Left lung (tissue), 10 donors: Measurements from ENCODE around the gene PTGDR2. TPM values are rescaled to one million over a fixed set of nuclear protein-coding genes. Genes with fewer than 3 reads are reported as not detected.

Source experiments
- ATAC-seq: fragments of 200-7000 bp; cut with Tn5 transposase; one replicate; pipeline ENCODE4 v1.9.1; 2020; ENCODE audit warnings: moderate library complexity
- DNase-seq, 4 donors: peaks; one replicate each; pipeline ENCODE4 v3.0.0-alpha.2; 2013 to 2020
- H3K27ac ChIP-seq, 2 donors: fragments of 200-600 bp; sonication (generic) in 1 of 2; one replicate each; pipeline versions ENCODE4 v1.5.0 to v1.8.0; 2020 to 2021
- H3K27me3 ChIP-seq, 2 donors: fragments of 200-600 bp; sonication (generic) in 1 of 2; one replicate each; pipeline versions ENCODE4 v1.5.0 to v1.8.0; 2020 to 2021
- H3K36me3 ChIP-seq, 2 donors: fragments of 200-600 bp; sonication (generic) in 1 of 2; one replicate each; pipeline versions ENCODE4 v1.5.0 to v1.8.0; 2020 to 2021
- H3K4me1 ChIP-seq, 2 donors: fragments of 200-600 bp; one replicate each; pipeline ENCODE4 v1.8.0; 2021
- H3K4me3 ChIP-seq, 2 donors: fragments of 200-600 bp; sonication (generic) in 1 of 2; one replicate each; pipeline versions ENCODE4 v1.5.0 to v1.8.0; 2020 to 2021; ENCODE audit warnings: mild to moderate bottlenecking in 1 of 2
- H3K9me3 ChIP-seq, 2 donors: fragments of 200-600 bp; sonication (generic) in 1 of 2; one replicate each; pipeline versions ENCODE4 v1.5.0 to v1.8.0; 2020 to 2021
- CTCF ChIP-seq, 2 donors: fragments of 200-600 bp; sonication (generic) in 1 of 2; IDR thresholded peaks; one replicate each; pipeline versions ENCODE4 v1.5.0 to v1.8.0; 2021; ENCODE audit warnings: antibody characterized with exemption in 2 of 2
- intact Hi-C, 2 donors: fragments of 100-400 bp; cut with DNase I; formaldehyde crosslinking; loops; one replicate each; pipeline versions ENCODE4 v1.11.2 to v1.14.2; 2022
- polyA plus RNA-seq, 6 donors: library from polyadenylated mRNA; unstranded; fragments of 120-200 nt; gene quantifications; one replicate each; pipeline ENCODE4 v1.2.1, GENCODE V29; 2013; ENCODE audit not compliant: insufficient read length in 6 of 6
- total RNA-seq, 2 donors: library from RNA; stranded (reverse); fragmentation: NEBNext Ultra II Directional; extraction: Animal tissue kit (Norgen Biotek cat#: 25700); gene quantifications; one replicate each; pipeline ENCODE4 v1.2.1, GENCODE V29; 2021
- donor health status: DM: no; HTN: yes; CAD: no.
- donor health status: DM: no; HTN: no; CAD: no.

Gene PTGDR2
- total and polyA plus RNA-seq, 8 donors = 0.17 to 0.41 (median 0.21) TPM; not detected in 1

- H3K4me1 ChIP-seq = no peaks in the 10 kb centered on the region
- H3K9me3 ChIP-seq = peaks cover 0 to 14% of the 10 kb centered on the region in 2 donors
- peaks cover 14 to 58% of the 10 kb centered on the region in 2 donors for H3K27me3 ChIP-seq
- TF ChIP-seq CTCF (IDR thresholded peaks at IDR 0.05) = no peak
- H3K36me3 ChIP-seq = no peaks in the 10 kb centered on the region
- H3K27ac ChIP-seq = no peak overlapping the region
- no peak overlapping the region for H3K4me3 ChIP-seq
- ATAC-seq (no peak), DNase-seq (no peak)
- intact Hi-C loops = no loop called here
Observed at GRCh38 chr11:60818057-60818456, 37.7 kb downstream of the PTGDR2 start.

- TF ChIP-seq CTCF (IDR thresholded peaks at IDR 0.05) = no peak
- H3K4me3 ChIP-seq = no peak overlapping the region
- no peaks in the 10 kb centered on the region for H3K36me3 ChIP-seq
- H3K27me3 ChIP-seq = peaks cover 14 to 60% of the 10 kb centered on the region in 2 donors
- no peak for DNase-seq
- no peak overlapping the region for H3K27ac ChIP-seq
- peaks cover 0 to 14% of the 10 kb centered on the region in 2 donors for H3K9me3 ChIP-seq
- intact Hi-C loops = no loop called here
- ATAC-seq = no peak
- no peaks in the 10 kb centered on the region for H3K4me1 ChIP-seq
Observed at GRCh38 chr11:60816590-60817157, 39.1 kb downstream of the PTGDR2 start.

GRCh38 chr11:60814112-60814511 lies 41.6 kb downstream of the PTGDR2 start:
- no peak for TF ChIP-seq CTCF (IDR thresholded peaks at IDR 0.05)
- no peaks in the 10 kb centered on the region for H3K36me3 ChIP-seq
- no peak for ATAC-seq
- DNase-seq = no peak
- H3K27me3 ChIP-seq = peaks cover 10 to 61% of the 10 kb centered on the region in 2 donors
- H3K4me3 ChIP-seq = no peak overlapping the region
- no peak overlapping the region for H3K27ac ChIP-seq
- H3K9me3 ChIP-seq = peaks cover 0 to 14% of the 10 kb centered on the region in 2 donors
- H3K4me1 ChIP-seq = no peaks in the 10 kb centered on the region
- intact Hi-C loops = no loop called here

GRCh38 chr11:60813324-60813723 lies 42.4 kb downstream of the PTGDR2 start:
- intact Hi-C loops = no loop called here

DNA sequence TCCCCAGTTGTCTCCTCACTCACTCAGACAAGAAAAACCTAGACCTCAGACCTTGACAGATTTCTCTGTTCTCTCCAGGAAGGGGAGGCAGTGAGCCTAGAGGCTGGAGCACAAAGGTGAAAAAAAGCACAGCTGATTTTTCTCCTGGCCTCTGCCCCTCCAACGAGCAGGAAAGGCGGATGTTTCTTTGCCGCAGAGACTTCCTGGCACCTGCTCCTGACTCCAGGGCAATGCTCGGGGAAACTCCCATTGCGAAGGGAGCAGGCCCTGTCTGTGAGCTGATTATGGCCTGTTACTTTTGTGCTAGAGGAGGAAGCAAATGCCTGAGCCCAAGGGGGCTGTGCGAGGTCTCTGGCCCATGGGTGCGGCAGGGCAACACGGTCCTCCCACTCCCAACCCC lies 45.2 kb downstream of the PTGDR2 start:
- no peak for DNase-seq

More at GRCh38 chr11:60813324-60813723, 42.4 kb downstream of the PTGDR2 start:
- H3K9me3 ChIP-seq = peaks cover 0 to 14% of the 10 kb centered on the region in 2 donors
- no peak overlapping the region for H3K4me3 ChIP-seq
- no peaks in the 10 kb centered on the region for H3K36me3 ChIP-seq
- TF ChIP-seq CTCF (IDR thresholded peaks at IDR 0.05) = no peak
- DNase-seq (no peak), ATAC-seq (no peak)
- peaks cover 10 to 55% of the 10 kb centered on the region in 2 donors for H3K27me3 ChIP-seq
- H3K27ac ChIP-seq = no peak overlapping the region
- no peaks in the 10 kb centered on the region for H3K4me1 ChIP-seq

More for the DNA sequence above, 45.2 kb downstream of the PTGDR2 start:
- Histone ChIP-seq H3K36me3 (no peaks in the 10 kb centered on the region), H3K4me3 (no peak overlapping the region), H3K4me1 (no peaks in the 10 kb centered on the region), H3K27ac (no peak overlapping the region), H3K9me3 (no peaks in the 10 kb centered on the region), H3K27me3 (peaks cover 4 to 39% of the 10 kb centered on the region in 2 donors)
- TF ChIP-seq CTCF (IDR thresholded peaks at IDR 0.05) = no peak
- no peak for ATAC-seq
- intact Hi-C loops = no loop called here
